ENCODE results near the gene HRNR. TPM values are rescaled to one million over a fixed set of nuclear protein-coding genes. Genes with fewer than 3 reads are reported as not detected.

Gene HRNR
- polyA plus RNA-seq, 3 donors: not detected

DNA sequence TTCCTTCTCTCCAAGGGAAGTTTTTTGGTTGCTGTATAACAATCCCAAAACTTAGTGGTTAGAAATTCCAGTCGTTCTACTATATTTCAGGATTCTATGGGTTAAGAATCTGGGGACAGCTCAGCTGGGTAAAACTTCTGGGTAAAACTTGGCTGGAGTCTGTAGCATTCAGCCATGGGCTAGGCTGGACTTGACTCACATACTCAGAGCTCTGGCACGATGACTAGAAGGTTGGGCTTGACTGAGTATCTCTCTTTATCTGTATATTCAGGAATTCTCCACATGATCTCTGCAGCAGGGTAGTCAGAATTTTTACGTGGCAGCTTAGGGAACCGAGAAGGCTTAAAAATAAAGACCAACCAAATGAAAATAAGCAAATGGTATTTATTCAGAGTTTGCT, 28.2 kb upstream of the HRNR start:
- H4K20me1 ChIP-seq (ENCODE audit: insufficient read depth, low read length): no peaks in the 10 kb centered on the region
- no peaks in the 10 kb centered on the region for H3K36me3 ChIP-seq (replicated peaks in 1 of 2; ENCODE audit: control insufficient read depth in 1 of 2, insufficient read depth in 2 of 2, low read length in 2 of 2)
- no peaks in the 10 kb centered on the region for H3K36me3 Mint-ChIP-seq
- H3K4me3 ChIP-seq (replicated peaks in 1 of 3; ENCODE audit: low read depth in 2 of 3, low read length in 3 of 3): no peak overlapping the region
- no peak overlapping the region for H3K27ac ChIP-seq (ENCODE audit: low read depth in 1 of 2, low read length in 2 of 2)
- no peak overlapping the region for H2AFZ ChIP-seq (ENCODE audit: insufficient read depth, low read depth, low read length, poor library complexity, severe bottlenecking)
- no peaks in the 10 kb centered on the region for H3K79me2 ChIP-seq (ENCODE audit: insufficient read depth, low read length)
- intact Hi-C loops (cut with micrococcal nuclease): no loop called here
- peaks cover 0 to 3% (median 2%) of the 10 kb centered on the region in 3 donors for H3K27me3 Mint-ChIP-seq (ENCODE audit: low read depth in 3 of 3)
- no peak for DNase-seq
- peaks cover 0 to 8% of the 10 kb centered on the region in 2 donors for H3K9me3 ChIP-seq (replicated peaks in 1 of 2; ENCODE audit: control insufficient read depth in 1 of 2, insufficient read depth in 1 of 2, low read length in 2 of 2)
- no CpG with 5 or more reads among the region's 4 CpGs for WGBS (ENCODE audit: insufficient coverage)
- H3K4me1 ChIP-seq (ENCODE audit: control insufficient read depth in 1 of 2, insufficient read depth in 2 of 2, low read length in 2 of 2): no peaks in the 10 kb centered on the region
- no peak overlapping the region for H3K4me3 Mint-ChIP-seq
- no peaks in the 10 kb centered on the region for H3K4me1 Mint-ChIP-seq
- TF ChIP-seq, protein P1, sequence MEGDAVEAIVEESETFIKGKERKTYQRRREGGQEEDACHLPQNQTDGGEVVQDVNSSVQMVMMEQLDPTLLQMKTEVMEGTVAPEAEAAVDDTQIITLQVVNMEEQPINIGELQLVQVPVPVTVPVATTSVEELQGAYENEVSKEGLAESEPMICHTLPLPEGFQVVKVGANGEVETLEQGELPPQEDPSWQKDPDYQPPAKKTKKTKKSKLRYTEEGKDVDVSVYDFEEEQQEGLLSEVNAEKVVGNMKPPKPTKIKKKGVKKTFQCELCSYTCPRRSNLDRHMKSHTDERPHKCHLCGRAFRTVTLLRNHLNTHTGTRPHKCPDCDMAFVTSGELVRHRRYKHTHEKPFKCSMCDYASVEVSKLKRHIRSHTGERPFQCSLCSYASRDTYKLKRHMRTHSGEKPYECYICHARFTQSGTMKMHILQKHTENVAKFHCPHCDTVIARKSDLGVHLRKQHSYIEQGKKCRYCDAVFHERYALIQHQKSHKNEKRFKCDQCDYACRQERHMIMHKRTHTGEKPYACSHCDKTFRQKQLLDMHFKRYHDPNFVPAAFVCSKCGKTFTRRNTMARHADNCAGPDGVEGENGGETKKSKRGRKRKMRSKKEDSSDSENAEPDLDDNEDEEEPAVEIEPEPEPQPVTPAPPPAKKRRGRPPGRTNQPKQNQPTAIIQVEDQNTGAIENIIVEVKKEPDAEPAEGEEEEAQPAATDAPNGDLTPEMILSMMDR (IDR thresholded peaks at IDR 0.05): no peak
- H3K4me2 ChIP-seq (replicated peaks; ENCODE audit: extremely low read depth, low read length, poor library complexity, severe bottlenecking): no peak overlapping the region
- H3K27ac Mint-ChIP-seq: no peak overlapping the region
- peaks cover 6 to 11% (median 9%) of the 10 kb centered on the region in 7 donors for H3K9me3 Mint-ChIP-seq
- no peaks in the 10 kb centered on the region for H3K27me3 ChIP-seq (ENCODE audit: control insufficient read depth in 2 of 2, insufficient read depth in 2 of 2, low read length in 2 of 2)
- H3K9ac ChIP-seq (ENCODE audit: insufficient read depth, low read length, poor library complexity, severe bottlenecking): no peak overlapping the region

DNA sequence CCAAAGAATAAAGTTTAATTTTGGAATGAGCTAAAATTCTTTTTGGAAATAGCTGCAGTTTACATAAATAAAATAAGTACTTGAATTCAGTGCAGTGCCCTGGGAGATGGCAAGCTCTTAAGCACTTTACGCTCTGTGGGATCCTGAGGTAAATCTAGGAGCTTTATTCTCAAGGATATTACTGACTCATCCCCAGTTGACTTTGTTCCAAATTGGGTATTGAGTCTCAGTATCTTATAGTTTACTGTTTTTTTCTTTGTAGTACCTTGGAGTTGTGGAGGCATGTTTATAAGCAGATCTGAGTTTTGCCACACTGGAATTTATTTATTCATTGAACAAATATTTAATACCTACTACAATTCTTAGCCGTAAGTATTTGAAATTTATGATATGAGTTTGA, 27.4 kb upstream of the HRNR start:
- no peak for DNase-seq
- Mint-ChIP-seq H3K36me3 (no peaks in the 10 kb centered on the region), H3K4me1 (no peaks in the 10 kb centered on the region), H3K27me3 (ENCODE audit: low read depth in 3 of 3) (peaks cover 0 to 4% (median 3%) of the 10 kb centered on the region in 3 donors), H3K27ac (no peak overlapping the region), H3K9me3 (peaks cover 2 to 5% (median 2%) of the 10 kb centered on the region in 7 donors), H3K4me3 (no peak overlapping the region)
- H3K4me1 ChIP-seq (ENCODE audit: control insufficient read depth in 1 of 2, insufficient read depth in 2 of 2, low read length in 2 of 2): no peaks in the 10 kb centered on the region
- no peak overlapping the region for H3K9ac ChIP-seq (ENCODE audit: insufficient read depth, low read length, poor library complexity, severe bottlenecking)
- no peaks in the 10 kb centered on the region for H3K36me3 ChIP-seq (replicated peaks in 1 of 2; ENCODE audit: control insufficient read depth in 1 of 2, insufficient read depth in 2 of 2, low read length in 2 of 2)
- no peaks in the 10 kb centered on the region for H3K79me2 ChIP-seq (ENCODE audit: insufficient read depth, low read length)
- H4K20me1 ChIP-seq (ENCODE audit: insufficient read depth, low read length): no peaks in the 10 kb centered on the region
- no peak overlapping the region for H3K4me2 ChIP-seq (replicated peaks; ENCODE audit: extremely low read depth, low read length, poor library complexity, severe bottlenecking)
- H3K4me3 ChIP-seq (replicated peaks in 1 of 3; ENCODE audit: low read depth in 2 of 3, low read length in 3 of 3): no peak overlapping the region
- no peak overlapping the region for H2AFZ ChIP-seq (ENCODE audit: insufficient read depth, low read depth, low read length, poor library complexity, severe bottlenecking)
- no peaks in the 10 kb centered on the region for H3K27me3 ChIP-seq (ENCODE audit: control insufficient read depth in 2 of 2, insufficient read depth in 2 of 2, low read length in 2 of 2)
- peaks cover 0 to 2% of the 10 kb centered on the region in 2 donors for H3K9me3 ChIP-seq (replicated peaks in 1 of 2; ENCODE audit: control insufficient read depth in 1 of 2, insufficient read depth in 1 of 2, low read length in 2 of 2)
- intact Hi-C loops (cut with micrococcal nuclease): no loop called here
- TF ChIP-seq, protein P1 (IDR thresholded peaks at IDR 0.05): no peak
- no peak overlapping the region for H3K27ac ChIP-seq (ENCODE audit: low read depth in 1 of 2, low read length in 2 of 2)
- WGBS (ENCODE audit: insufficient coverage): no CpG with 5 or more reads among the region's 2 CpGs
